Endodermal cell (in vitro differentiated cells): ENCODE results near the gene PRICKLE2. TPM values are rescaled to one million over a fixed set of nuclear protein-coding genes. Genes with fewer than 3 reads are reported as not detected.

ENCODE experiments used
- DNase-seq: peaks from one replicate; pipeline ENCODE4 v3.0.0-alpha.2; 2017
- H3K27ac ChIP-seq: 2 replicates; pipeline ENCODE4 v1.5.1; 2013; ENCODE audit warnings: mild to moderate bottlenecking, low read depth, low read length, moderate library complexity
- H3K27me3 ChIP-seq: 2 replicates; pipeline ENCODE4 v1.6.1; 2013; ENCODE audit warnings: mild to moderate bottlenecking, low read length, moderate library complexity; ENCODE audit not compliant: insufficient read depth, control insufficient read depth, poor library complexity, severe bottlenecking
- H3K36me3 ChIP-seq: 2 replicates; pipeline ENCODE4 v1.7.0; 2013; ENCODE audit warnings: mild to moderate bottlenecking, low read length, moderate library complexity; ENCODE audit not compliant: control insufficient read depth, insufficient read depth
- H3K4me1 ChIP-seq: one replicate; pipeline ENCODE4 v1.7.0; 2013; ENCODE audit warnings: low read length; ENCODE audit not compliant: control insufficient read depth, insufficient read depth
- H3K4me3 ChIP-seq: 2 replicates; pipeline ENCODE4 v1.5.1; 2013; ENCODE audit warnings: mild to moderate bottlenecking, low read length, moderate library complexity
- H3K9ac ChIP-seq: 2 replicates; pipeline ENCODE4 v1.6.1; 2013; ENCODE audit warnings: mild to moderate bottlenecking, low read length, moderate library complexity; ENCODE audit not compliant: poor library complexity, severe bottlenecking; ENCODE audit errors: extremely low read depth
- H3K9me3 ChIP-seq: 2 replicates; pipeline ENCODE4 v1.6.1; 2013; ENCODE audit warnings: mild to moderate bottlenecking, low read length, moderate library complexity; ENCODE audit not compliant: control insufficient read depth
- H3K27ac Mint-ChIP-seq: 2 replicates; pipeline ENCODE4 v1.8.0; 2020; ENCODE audit warnings: mixed read lengths
- H3K27me3 Mint-ChIP-seq: 2 replicates; pipeline ENCODE4 v1.8.0; 2021; ENCODE audit warnings: mild to moderate bottlenecking, mixed read lengths; ENCODE audit not compliant: insufficient read depth
- H3K36me3 Mint-ChIP-seq: 2 replicates; pipeline ENCODE4 v1.8.0; 2020; ENCODE audit warnings: low read depth, mixed read lengths
- H3K4me1 Mint-ChIP-seq: 2 replicates; pipeline ENCODE4 v1.8.0; 2020; ENCODE audit warnings: mixed read lengths
- H3K4me3 Mint-ChIP-seq: 2 replicates; pipeline ENCODE4 v1.8.0; 2020; ENCODE audit warnings: mild to moderate bottlenecking, moderate library complexity, mixed read lengths
- H3K9me3 Mint-ChIP-seq: 2 replicates; pipeline ENCODE4 v1.8.0; 2020; ENCODE audit warnings: mild to moderate bottlenecking, mixed read lengths
- CTCF ChIP-seq: fragments of 200-600 bp; sonication (generic); conservative IDR thresholded peaks from 2 replicates; pipeline ENCODE4 v1.5.0; 2021; ENCODE audit warnings: antibody characterized with exemption, mild to moderate bottlenecking
- WGBS, 2 experiments: methylation state at CpG; one replicate each; pipeline versions ENCODE4 v1.1.5 to v1.1.7; 2013; ENCODE audit warnings: missing lambda C conversion rate in 2 of 2, mixed read lengths in 1 of 2; ENCODE audit not compliant: insufficient coverage in 1 of 2, insufficient read length in 1 of 2; 5-methylcytosine and 5-hydroxymethylcytosine counted together
- total RNA-seq, 2 donors: library from RNA; stranded (reverse); fragmentation: NEBNext Ultra II Directional in 1 of 2; extraction: Animal tissue kit (Norgen Biotek cat#: 25700) in 1 of 2; gene quantifications; 2 replicates in 1 of 2; 3 replicates in 1 of 2; pipeline ENCODE4 v1.2.1, GENCODE V29; 2021

PRICKLE2 gene
- total RNA-seq, 2 donors from 2014 or later: 8.5 to 10.4 TPM

GRCh38 chr3:64120876-64121275, 104.4 kb downstream of the PRICKLE2 start:
- Histone ChIP-seq H3K9ac (no peak overlapping the region), H3K36me3 (no peaks in the 10 kb centered on the region), H3K27ac (no peak overlapping the region), H3K4me1 (no peaks in the 10 kb centered on the region), H3K27me3 (no peaks in the 10 kb centered on the region), H3K9me3 (peaks cover 17% of the 10 kb centered on the region), H3K4me3 (no peak overlapping the region)
- Mint-ChIP-seq H3K27ac (no peak overlapping the region), H3K9me3 (peaks cover 9% of the 10 kb centered on the region), H3K27me3 (peaks cover 2% of the 10 kb centered on the region), H3K4me1 (peaks cover 11% of the 10 kb centered on the region), H3K36me3 (peaks cover 24% of the 10 kb centered on the region), H3K4me3 (no peak overlapping the region)
- TF ChIP-seq CTCF: no peak
- no peak for DNase-seq
- WGBS, 2 experiments: 88 to 100% methylated on average over 3 to 5 of the region's 5 CpGs

GRCh38 chr3:64117483-64117882, 107.8 kb downstream of the PRICKLE2 start:
- H3K4me1 ChIP-seq: no peaks in the 10 kb centered on the region
- H3K9ac ChIP-seq: no peak overlapping the region
- Mint-ChIP-seq H3K4me1 (peaks cover 11% of the 10 kb centered on the region), H3K27ac (no peak overlapping the region), H3K4me3 (no peak overlapping the region), H3K36me3 (peaks cover 36% of the 10 kb centered on the region), H3K27me3 (peaks cover 2% of the 10 kb centered on the region), H3K9me3 (peaks cover 30% of the 10 kb centered on the region)
- WGBS, 2 experiments: 85% methylated on average over 1 of the region's 1 CpG; no CpG with 5 or more reads in 1 of the 2 experiments
- no peak for TF ChIP-seq CTCF
- no peaks in the 10 kb centered on the region for H3K27me3 ChIP-seq
- H3K9me3 ChIP-seq: peaks cover 24% of the 10 kb centered on the region
- H3K36me3 ChIP-seq: no peaks in the 10 kb centered on the region
- H3K4me3 ChIP-seq: no peak overlapping the region
- no peak for DNase-seq
- H3K27ac ChIP-seq: no peak overlapping the region

GRCh38 chr3:64114651-64115050, 110.6 kb downstream of the PRICKLE2 start:
- Histone ChIP-seq H3K9ac (no peak overlapping the region), H3K9me3 (peaks cover 24% of the 10 kb centered on the region), H3K4me3 (no peak overlapping the region), H3K4me1 (peaks cover 7% of the 10 kb centered on the region), H3K27ac (no peak overlapping the region), H3K27me3 (no peaks in the 10 kb centered on the region), H3K36me3 (no peaks in the 10 kb centered on the region)
- no peak overlapping the region for H3K4me3 Mint-ChIP-seq
- no peak for DNase-seq
- peaks cover 2% of the 10 kb centered on the region for H3K27me3 Mint-ChIP-seq
- no peak for TF ChIP-seq CTCF
- H3K9me3 Mint-ChIP-seq: peaks cover 30% of the 10 kb centered on the region
- H3K36me3 Mint-ChIP-seq: peaks cover 33% of the 10 kb centered on the region
- no peak overlapping the region for H3K27ac Mint-ChIP-seq
- H3K4me1 Mint-ChIP-seq: peaks cover 23% of the 10 kb centered on the region
